ENCODE measurements around the gene C1orf141.

Gene C1orf141

GRCh38 chr1:67140460-67140859 is 5.7 kb upstream of the C1orf141 start:
- no peak for TF ChIP-seq CTCF (IDR thresholded peaks at IDR 0.05; ENCODE audit: low read depth, low read length)
- H3K9me3 ChIP-seq (ENCODE audit: severe bottlenecking) = no peaks in the 10 kb centered on the region
- no peaks in the 10 kb centered on the region for H3K36me3 ChIP-seq
- H3K27me3 ChIP-seq (ENCODE audit: insufficient read depth, low read depth, severe bottlenecking) = no peaks in the 10 kb centered on the region
- H3K27ac ChIP-seq = no peak overlapping the region
- no peak overlapping the region for H3K4me3 ChIP-seq (ENCODE audit: low read depth, low read length)
- DNase-seq = no peak

DNA sequence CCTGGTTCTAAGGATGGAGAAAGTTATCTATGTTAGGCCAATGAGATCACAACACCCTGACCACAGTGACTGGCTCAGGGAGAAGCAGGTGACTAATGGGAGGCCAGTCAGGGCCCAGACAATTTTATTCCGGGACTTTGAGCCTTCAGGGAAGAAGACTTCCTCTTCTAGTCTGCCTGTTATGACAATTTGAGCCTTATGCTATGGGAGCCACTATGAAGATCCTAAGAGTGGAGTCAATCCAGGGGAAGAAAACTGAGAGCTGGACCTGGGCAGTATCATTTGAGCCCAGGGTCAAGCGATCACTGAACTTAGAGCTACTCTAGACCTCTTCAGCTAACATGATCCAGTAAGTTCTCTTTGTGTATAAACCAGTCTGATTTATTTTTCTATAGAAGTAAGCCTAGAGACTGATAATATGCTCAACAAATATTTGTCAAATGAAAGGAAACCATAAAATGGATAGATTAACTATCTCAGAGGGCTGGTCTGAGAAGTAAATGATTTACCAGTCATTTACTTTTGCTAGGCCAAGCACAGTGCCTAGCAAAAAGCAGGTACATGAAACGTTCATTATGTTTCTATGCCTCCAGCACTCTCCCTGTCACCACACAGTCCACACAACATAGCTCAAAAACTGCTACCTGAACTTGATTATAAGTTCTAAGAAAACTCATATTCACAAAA is 4.2 kb upstream of the C1orf141 start:
- Histone ChIP-seq H3K27ac (no peak overlapping the region), H3K9me3 (ENCODE audit: severe bottlenecking) (no peaks in the 10 kb centered on the region), H3K27me3 (ENCODE audit: insufficient read depth, low read depth, severe bottlenecking) (no peaks in the 10 kb centered on the region), H3K36me3 (no peaks in the 10 kb centered on the region), H3K4me3 (ENCODE audit: low read depth, low read length) (no peak overlapping the region)
- DNase-seq = no peak
- TF ChIP-seq CTCF (IDR thresholded peaks at IDR 0.05; ENCODE audit: low read depth, low read length) = no peak

DNA sequence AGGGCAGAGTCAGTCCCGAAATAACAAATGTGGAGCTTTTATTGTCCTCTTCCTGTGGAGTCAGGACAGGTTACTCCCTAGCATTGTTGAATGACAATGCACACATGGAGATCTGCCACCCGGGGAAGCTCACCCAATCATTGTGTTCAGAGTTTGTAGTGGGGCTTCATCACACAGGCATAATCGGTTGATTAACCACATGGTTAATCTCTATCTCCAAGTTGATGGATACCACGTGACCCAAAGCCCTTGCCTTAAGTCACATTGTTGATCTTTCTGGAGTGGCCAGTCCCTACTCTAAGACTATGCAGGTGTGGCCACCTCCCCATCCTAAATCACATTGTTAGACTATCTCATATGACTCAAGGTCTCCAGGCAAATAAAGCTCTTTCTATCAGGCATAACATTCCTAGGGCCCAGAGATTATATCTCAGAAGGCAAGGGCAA is 2.6 kb upstream of the C1orf141 start:
- H3K27me3 ChIP-seq (ENCODE audit: insufficient read depth, low read depth, severe bottlenecking) = no peaks in the 10 kb centered on the region
- TF ChIP-seq CTCF (IDR thresholded peaks at IDR 0.05; ENCODE audit: low read depth, low read length) = no peak
- H3K36me3 ChIP-seq = no peaks in the 10 kb centered on the region
- no peak overlapping the region for H3K27ac ChIP-seq
- H3K4me3 ChIP-seq (ENCODE audit: low read depth, low read length) = no peak overlapping the region
- no peaks in the 10 kb centered on the region for H3K9me3 ChIP-seq (ENCODE audit: severe bottlenecking)
- no peak for DNase-seq

- H3K27ac ChIP-seq = no peak overlapping the region
- TF ChIP-seq CTCF (IDR thresholded peaks at IDR 0.05; ENCODE audit: low read depth, low read length) = no peak
- no peak overlapping the region for H3K4me3 ChIP-seq (ENCODE audit: low read depth, low read length)
- H3K36me3 ChIP-seq = no peaks in the 10 kb centered on the region
- no peak for DNase-seq
- no peaks in the 10 kb centered on the region for H3K9me3 ChIP-seq (ENCODE audit: severe bottlenecking)
- H3K27me3 ChIP-seq (ENCODE audit: insufficient read depth, low read depth, severe bottlenecking) = no peaks in the 10 kb centered on the region
Measured at GRCh38 chr1:67135354-67135753, 584 bp upstream of the C1orf141 start.

- Histone ChIP-seq H3K4me3 (ENCODE audit: low read depth, low read length) (no peak overlapping the region), H3K27me3 (ENCODE audit: insufficient read depth, low read depth, severe bottlenecking) (no peaks in the 10 kb centered on the region), H3K27ac (no peak overlapping the region), H3K36me3 (no peaks in the 10 kb centered on the region), H3K9me3 (ENCODE audit: severe bottlenecking) (no peaks in the 10 kb centered on the region)
- no peak for DNase-seq
- no peak for TF ChIP-seq CTCF (IDR thresholded peaks at IDR 0.05; ENCODE audit: low read depth, low read length)
Measured at GRCh38 chr1:67133177-67133576, 1.6 kb downstream of the C1orf141 start.

GRCh38 chr1:67130673-67131072 is 4.1 kb downstream of the C1orf141 start:
- Histone ChIP-seq H3K27ac (no peak overlapping the region), H3K36me3 (no peaks in the 10 kb centered on the region), H3K27me3 (ENCODE audit: insufficient read depth, low read depth, severe bottlenecking) (no peaks in the 10 kb centered on the region), H3K4me3 (ENCODE audit: low read depth, low read length) (no peak overlapping the region), H3K9me3 (ENCODE audit: severe bottlenecking) (no peaks in the 10 kb centered on the region)
- DNase-seq = no peak
- TF ChIP-seq CTCF (IDR thresholded peaks at IDR 0.05; ENCODE audit: low read depth, low read length) = no peak

All from WERI-Rb-1 (cell line).